Ovary (tissue), 3 donors: ENCODE measurements around the gene C1orf226.

Experiments
- EP300 ChIP-seq: sonication (generic); formaldehyde crosslinking; IDR thresholded peaks from one replicate; pipeline ENCODE4 v1.6.1; 2017; ENCODE audit warnings: antibody characterized with exemption
- POLR2A ChIP-seq: fragments of 450-650 bp; IDR thresholded peaks from one replicate; pipeline ENCODE4 v1.6.1; 2017; ENCODE audit warnings: antibody characterized with exemption, mild to moderate bottlenecking, moderate library complexity
- TF ChIP-seq, protein P1 (sequence below), 3 donors: fragments of 450-650 bp in 2 of 3; fragments of 200-600 bp in 1 of 3; IDR thresholded peaks; one replicate each; pipeline versions ENCODE4 v1.5.1 to v1.8.0; 2016 to 2022; ENCODE audit warnings: antibody characterized with exemption in 3 of 3, mild to moderate bottlenecking in 1 of 3
- donor health status: DM: no; HTN: no; CAD: no.

GRCh38 chr1:162367073-162367472, 14.5 kb upstream of the C1orf226 start:
- TF ChIP-seq, protein P1, sequence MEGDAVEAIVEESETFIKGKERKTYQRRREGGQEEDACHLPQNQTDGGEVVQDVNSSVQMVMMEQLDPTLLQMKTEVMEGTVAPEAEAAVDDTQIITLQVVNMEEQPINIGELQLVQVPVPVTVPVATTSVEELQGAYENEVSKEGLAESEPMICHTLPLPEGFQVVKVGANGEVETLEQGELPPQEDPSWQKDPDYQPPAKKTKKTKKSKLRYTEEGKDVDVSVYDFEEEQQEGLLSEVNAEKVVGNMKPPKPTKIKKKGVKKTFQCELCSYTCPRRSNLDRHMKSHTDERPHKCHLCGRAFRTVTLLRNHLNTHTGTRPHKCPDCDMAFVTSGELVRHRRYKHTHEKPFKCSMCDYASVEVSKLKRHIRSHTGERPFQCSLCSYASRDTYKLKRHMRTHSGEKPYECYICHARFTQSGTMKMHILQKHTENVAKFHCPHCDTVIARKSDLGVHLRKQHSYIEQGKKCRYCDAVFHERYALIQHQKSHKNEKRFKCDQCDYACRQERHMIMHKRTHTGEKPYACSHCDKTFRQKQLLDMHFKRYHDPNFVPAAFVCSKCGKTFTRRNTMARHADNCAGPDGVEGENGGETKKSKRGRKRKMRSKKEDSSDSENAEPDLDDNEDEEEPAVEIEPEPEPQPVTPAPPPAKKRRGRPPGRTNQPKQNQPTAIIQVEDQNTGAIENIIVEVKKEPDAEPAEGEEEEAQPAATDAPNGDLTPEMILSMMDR (IDR thresholded peaks at IDR 0.05): no peak
- no peak for TF ChIP-seq POLR2A
- no peak for TF ChIP-seq EP300
